ENCODE data around the gene SLCO4A1.

The SLCO4A1 gene, protein sequence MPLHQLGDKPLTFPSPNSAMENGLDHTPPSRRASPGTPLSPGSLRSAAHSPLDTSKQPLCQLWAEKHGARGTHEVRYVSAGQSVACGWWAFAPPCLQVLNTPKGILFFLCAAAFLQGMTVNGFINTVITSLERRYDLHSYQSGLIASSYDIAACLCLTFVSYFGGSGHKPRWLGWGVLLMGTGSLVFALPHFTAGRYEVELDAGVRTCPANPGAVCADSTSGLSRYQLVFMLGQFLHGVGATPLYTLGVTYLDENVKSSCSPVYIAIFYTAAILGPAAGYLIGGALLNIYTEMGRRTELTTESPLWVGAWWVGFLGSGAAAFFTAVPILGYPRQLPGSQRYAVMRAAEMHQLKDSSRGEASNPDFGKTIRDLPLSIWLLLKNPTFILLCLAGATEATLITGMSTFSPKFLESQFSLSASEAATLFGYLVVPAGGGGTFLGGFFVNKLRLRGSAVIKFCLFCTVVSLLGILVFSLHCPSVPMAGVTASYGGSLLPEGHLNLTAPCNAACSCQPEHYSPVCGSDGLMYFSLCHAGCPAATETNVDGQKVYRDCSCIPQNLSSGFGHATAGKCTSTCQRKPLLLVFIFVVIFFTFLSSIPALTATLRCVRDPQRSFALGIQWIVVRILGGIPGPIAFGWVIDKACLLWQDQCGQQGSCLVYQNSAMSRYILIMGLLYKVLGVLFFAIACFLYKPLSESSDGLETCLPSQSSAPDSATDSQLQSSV

DNA sequence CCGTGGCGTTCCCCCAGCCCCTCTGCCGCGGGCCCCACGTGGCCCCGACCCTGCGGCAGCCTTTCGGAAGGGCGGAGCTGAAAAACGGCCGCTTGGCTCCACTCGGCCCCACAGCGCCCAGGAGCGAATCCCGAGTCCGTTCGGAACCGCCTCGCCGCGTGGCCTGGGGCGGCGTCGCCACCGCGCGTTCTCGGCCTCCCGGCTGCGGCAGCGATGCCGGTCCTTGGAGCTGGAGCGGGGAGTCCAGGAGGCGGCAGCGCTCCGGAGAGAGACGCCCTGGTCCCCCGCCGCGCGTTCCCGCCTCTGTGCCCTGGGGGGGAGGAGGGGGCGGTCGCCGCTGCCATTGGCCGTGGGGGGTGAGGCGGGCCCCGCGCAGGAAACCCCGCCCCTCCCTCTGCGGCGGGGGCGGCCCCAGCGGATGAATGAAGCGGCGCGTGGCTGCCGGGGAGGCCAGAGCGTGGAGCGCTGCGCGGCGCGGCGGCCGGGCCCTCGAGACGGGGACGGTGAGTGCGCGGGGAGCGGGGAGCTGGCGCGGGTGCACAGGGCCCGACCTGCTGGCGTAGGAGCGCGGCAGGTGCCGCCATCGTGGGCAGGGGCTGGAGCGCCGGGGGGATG lies at the start of gene SLCO4A1:
SLCO4A1 (plus strand) TSS at position 453 of the 615 bp plus-strand sequence. CDS start 13,952 bp downstream, outside the sequence.
- in situ Hi-C loops (cut with MboI; ENCODE audit: low sequenced_read_pairs), result no loop called here

DNA sequence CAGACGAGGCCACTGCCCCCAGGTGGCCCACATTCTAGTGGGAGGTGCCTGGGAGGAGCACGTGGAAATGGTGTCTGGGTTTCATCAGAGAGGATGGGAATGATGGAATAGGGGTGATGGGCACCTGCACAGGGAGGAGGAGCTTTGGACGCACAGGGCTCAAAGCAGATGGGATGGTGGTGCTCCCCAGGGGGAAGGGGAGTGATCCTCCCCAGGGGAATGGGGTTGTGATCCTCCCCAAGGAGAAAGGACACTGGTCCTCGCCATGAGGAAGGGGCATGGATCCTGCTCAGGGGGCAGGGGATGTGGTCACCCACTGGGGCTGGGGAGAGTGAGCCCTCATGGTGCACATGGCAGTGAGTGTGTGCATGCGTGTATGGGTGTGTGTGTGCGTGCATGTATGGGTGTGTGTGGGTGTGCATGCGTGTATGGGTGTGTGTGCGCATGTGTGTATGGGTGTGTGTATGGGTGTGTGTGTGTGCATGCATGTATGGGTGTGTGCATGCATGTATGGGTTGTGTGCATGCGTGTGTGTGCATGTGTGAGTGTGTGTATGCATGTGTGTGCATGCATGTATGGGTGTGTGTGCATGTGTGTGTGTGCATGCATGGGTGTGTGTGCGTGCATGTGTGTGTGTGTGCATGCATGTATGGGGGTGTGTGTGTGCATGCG lies 49.7 kb upstream of the SLCO4A1 start:
- in situ Hi-C loops (cut with MboI; ENCODE audit: low sequenced_read_pairs), result no loop called here

DNA sequence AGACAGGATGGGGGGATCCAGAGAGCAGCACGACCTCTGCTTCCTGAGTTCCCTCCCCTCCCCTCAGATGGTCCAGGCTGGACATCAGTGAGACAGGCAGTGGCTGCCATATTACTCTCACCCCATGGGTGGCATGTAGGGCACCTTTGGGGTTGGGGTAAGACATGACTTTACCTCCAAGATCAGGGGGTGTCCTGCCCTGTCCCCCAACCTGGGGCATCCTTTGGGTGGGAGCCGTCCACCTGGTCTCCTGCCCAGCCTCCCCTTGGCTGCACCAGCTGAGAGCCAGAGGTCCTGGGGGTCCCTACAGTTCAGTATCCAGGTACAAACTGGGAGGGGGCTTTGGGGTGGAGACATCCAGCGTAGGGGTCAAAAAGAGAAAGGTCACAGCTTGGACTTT lies 48.7 kb upstream of the SLCO4A1 start:
- in situ Hi-C loops (cut with MboI; ENCODE audit: low sequenced_read_pairs), result no loop called here

DNA sequence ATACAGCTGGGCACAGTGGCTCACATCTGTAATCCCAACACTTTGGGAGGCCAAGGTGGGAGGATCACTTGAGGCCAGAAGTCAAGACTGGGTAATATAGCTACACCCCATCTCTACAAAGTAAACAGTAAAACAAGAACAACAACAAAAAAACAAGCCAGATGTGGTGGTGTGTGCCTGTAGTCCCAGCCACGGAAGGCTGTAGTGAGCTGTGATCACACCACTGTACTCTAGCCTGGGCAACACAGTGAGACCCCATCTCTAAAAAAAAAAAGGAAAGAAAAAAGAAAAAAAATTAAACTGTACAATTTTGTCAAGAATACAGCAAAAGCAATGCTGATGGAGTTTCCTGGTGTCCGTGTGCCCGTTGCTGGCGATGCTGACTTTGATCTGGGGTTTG lies 47.2 kb upstream of the SLCO4A1 start:
- in situ Hi-C loops (cut with MboI; ENCODE audit: low sequenced_read_pairs), result no loop called here

DNA sequence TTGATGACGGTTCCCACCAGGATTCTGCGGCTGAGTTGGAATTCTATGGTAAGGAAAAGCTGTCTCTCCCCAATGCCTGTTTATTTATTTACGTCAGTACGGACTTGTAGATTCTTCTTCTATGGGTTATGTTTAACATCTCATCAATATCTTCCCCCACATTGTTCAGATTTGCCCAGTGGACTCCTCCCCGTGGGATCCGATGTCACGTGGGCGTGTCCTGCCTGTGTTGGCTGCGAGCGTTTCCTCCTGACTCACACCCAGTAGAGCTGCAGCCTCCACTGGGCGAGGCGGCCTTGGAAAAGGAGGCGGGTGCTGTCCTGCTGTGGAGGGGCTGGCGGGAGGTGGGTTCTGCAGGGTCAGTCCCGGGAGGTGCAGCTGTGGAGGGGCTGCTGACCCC lies 46.8 kb upstream of the SLCO4A1 start:
- in situ Hi-C loops (cut with MboI; ENCODE audit: low sequenced_read_pairs), result no loop called here

DNA sequence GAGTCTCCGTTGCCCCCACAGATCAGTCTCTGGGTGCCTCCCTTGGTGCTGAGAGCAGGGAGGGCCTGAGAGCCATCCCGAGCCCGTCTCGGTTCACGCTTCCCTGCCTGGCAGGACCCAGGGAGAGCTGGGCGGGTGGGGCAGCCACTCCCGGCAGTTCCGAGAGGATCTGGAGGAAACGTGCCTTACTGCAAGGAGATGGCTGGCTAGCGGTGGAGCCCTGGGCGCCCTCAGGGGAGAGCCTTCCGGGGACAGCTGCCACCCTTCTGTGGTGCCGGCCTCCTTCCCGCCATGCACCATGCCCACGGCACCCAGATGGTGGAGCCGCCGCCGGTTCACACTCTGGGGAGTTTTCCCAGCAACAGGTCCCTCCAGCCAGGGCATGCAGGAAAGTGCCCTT lies 45.8 kb upstream of the SLCO4A1 start:
- in situ Hi-C loops (cut with MboI; ENCODE audit: low sequenced_read_pairs), result no loop called here

DNA sequence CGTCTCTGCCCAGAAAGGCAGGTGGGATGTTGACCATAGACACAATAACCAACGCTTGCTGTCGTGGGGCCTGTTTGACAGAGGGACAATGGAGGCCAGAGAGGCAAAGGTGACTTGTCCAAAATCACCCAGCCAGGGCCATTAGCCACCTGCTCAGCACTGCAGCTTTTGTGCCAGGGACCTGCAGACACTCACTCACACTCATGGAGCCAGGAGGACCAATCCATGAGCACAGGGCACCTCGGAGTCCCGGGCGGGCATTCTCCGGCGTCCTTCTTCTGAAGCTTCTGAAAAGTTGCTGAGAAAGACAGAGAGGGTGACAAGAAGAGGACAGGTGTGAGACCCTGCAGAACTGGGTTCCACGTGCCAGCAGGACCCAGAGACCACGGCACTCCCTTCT lies 45.4 kb upstream of the SLCO4A1 start:
- in situ Hi-C loops (cut with MboI; ENCODE audit: low sequenced_read_pairs), result no loop called here

DNA sequence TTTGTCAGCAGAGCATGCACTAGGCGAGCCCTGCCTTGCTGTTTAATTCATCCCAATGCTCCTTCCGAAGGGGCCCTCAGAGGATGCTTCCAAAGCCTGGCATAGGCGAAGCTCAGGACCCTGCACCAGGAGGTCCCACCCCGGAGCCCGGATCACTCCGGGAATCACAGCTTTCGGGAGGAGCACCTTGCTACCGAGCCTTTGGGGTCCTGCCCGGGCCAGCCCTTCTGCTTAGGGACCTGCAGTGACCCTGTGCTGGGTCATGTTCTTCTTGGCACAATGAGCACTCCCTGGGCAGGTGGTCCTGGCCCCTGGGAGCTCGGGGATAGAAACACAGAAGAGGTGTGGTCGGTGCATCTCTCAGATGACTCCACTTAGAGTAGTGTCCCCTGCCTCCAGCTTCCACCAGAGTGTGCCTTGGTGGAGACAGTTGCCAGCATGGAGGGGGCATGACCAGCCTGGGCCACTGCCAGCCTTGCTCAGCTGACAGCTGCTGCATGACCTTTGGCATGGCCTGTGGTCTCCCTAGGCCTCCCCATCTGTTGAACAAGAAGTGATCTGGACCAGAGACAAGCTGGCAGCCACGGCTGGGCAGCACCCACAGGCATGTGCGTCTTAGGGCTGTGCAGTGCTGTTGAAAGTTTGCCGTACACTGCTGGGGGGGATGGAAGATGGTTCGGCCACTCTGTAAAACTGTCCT lies 44.7 kb upstream of the SLCO4A1 start:
- in situ Hi-C loops (cut with MboI; ENCODE audit: low sequenced_read_pairs), result no loop called here

DNA sequence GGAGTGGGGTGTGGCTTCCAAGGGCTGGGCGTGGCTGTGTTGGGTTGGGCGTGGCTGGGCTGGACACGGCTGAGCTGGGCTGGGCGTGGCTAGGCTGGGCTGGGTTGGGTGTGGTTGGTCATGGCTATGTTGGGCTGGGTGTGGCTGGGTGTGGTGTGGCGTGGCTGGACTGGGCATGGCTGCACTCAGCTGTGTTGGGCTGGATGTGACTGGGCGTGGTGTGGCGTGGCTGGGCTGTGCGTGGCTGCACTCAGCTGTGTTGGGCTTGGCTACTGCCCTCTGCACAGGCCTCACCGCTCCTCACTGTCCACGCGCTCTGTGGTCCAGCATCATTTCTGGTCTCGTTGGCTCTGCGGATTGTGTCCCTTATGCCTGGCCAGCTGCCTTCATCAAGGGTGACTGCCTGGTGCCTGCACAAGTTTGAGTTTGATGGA lies 43.5 kb upstream of the SLCO4A1 start:
- in situ Hi-C loops (cut with MboI; ENCODE audit: low sequenced_read_pairs), result no loop called here

DNA sequence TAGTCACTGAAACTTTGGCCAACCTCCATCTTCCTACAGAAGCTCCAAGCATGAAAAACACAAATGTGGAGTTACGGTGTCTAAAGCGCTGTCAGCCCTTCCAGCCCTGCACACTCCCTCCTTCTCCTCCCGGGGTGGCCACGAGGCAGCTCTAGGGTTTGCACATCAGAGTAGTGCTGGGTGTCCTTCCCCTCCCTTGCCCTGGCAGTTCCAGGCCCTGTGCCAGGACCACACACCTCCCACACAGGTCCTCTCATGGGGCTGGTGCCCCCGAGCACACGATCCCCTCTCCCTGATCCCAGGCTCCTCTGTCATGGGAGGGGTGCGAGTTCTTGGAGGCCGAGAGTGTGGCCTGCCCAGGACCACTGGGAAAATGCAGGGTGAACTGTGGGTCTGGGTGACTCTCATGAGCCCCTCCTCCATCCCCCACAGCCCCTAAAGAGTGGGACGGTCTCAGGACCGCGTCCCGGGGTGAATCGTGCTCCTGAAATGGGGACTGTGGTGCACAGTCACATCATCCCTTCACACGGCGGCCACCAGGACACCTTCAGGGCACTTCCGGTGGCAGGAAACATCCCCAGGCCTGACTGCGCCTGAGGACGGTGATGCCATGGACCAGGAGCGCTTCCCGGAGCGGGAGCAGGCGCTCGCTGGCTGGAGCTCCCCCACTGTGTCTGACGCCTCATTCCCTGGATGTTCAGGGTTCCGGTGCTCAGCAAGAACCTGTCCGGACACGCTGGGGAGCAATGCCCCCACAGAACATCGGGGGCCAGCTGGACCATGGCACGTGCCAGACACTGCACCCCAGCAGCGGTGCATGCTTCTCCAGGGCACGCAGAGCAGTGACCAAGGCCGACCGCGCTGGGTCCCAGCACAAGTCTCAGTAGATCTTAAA lies 42.8 kb upstream of the SLCO4A1 start:
- in situ Hi-C loops (cut with MboI; ENCODE audit: low sequenced_read_pairs), result no loop called here

DNA sequence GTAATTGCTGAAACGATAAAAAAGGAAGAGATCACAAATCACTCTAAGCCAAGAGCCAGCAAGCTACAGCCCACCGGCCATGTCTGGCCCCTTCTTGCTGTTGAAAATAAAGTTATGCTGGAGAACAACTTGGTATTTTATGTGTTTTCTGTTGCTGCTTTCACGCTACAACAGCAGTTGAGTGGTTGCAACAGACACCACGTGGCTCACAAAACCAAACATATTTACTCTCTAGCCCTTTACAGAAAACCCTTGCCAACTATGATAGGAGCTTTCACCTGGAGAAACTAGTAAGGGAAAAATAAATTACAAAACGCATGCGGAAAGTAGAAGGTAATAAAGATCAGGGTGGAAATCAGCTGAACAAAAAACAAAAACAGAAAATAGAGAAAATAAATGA lies 41.1 kb upstream of the SLCO4A1 start:
- in situ Hi-C loops (cut with MboI; ENCODE audit: low sequenced_read_pairs), result no loop called here

DNA sequence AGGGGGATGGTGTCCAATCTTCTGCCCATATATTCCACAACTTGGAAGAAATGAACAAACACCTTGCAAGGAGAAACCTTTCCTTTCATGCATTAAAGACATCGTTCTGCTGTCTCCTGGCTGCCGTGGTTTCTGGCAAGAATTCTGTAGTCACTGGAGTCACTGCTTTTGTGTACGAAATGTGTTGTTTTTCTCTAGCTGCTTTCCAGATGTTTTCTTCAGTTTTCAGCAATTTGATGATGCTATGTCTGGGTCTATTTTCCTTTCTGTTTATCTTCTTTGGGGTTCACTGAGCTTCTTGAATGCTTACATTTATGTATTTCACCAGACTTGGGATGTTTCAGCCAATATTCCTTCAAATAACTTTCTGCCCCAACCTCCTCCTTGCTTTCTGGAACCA lies 40.6 kb upstream of the SLCO4A1 start:
- in situ Hi-C loops (cut with MboI; ENCODE audit: low sequenced_read_pairs), result no loop called here

DNA sequence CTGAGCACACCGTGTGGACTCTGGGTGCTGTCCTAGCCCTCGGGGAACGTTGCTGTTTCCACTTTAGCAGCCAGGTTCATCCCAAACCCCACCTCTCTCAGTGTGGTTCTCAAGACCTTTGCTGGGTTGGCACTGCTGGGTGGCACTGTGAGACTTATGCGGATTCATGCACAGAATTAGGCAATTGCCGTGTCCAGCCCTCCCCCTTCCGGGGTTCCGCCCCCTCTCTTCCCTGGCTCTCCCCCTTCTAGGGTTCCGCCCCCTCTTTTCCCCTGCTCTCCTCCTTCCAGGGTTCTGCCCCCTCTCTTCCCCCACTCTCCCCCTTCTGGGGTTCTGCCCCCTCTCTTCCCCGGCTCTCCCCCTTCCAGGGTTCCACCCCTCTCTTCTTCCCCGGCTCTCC lies 39.8 kb upstream of the SLCO4A1 start:
- in situ Hi-C loops (cut with MboI; ENCODE audit: low sequenced_read_pairs), result no loop called here

DNA sequence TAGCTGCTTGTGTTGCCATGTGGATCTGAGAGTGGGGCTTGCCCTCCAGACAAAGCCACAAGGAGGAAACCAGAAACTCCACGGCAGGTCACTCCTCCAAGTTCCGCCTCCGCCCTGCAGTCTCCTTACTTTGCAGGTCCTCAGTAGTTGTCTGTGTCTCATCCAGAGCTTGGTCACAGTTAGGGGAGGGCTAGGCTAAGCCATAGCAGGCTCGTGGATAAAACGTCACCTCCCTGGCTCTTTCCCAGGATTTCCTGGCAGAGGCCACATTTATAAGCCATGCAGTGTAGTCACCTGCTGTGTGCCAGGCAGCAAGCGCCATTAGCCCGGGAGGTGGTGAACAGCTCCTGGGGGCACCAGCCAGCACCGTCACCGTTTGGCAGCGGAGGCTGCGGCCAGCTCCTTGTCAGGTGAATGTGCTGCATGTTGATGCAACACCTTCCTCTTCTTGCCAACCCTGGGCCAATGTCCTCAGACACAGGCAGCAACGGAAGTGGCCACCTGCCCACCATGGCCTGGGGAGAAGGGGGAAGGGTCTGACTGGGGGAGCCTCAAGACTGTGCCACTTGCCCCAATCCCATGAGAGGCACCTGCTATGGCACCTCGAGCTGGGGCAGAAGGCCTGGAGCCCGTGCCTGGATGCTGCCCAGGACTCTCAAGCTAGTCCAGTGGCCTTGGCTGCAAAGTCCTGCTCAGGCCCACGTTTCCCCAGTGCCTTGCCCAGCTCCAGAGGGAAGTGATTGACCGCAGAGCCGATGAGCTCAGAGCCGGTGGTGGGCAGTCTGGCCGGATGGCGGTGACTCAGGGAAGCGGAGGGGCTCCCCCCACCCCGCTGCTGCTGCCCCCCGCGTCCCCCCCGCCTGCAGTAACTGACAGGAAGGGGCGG lies 39.0 kb upstream of the SLCO4A1 start:
- in situ Hi-C loops (cut with MboI; ENCODE audit: low sequenced_read_pairs), result no loop called here

DNA sequence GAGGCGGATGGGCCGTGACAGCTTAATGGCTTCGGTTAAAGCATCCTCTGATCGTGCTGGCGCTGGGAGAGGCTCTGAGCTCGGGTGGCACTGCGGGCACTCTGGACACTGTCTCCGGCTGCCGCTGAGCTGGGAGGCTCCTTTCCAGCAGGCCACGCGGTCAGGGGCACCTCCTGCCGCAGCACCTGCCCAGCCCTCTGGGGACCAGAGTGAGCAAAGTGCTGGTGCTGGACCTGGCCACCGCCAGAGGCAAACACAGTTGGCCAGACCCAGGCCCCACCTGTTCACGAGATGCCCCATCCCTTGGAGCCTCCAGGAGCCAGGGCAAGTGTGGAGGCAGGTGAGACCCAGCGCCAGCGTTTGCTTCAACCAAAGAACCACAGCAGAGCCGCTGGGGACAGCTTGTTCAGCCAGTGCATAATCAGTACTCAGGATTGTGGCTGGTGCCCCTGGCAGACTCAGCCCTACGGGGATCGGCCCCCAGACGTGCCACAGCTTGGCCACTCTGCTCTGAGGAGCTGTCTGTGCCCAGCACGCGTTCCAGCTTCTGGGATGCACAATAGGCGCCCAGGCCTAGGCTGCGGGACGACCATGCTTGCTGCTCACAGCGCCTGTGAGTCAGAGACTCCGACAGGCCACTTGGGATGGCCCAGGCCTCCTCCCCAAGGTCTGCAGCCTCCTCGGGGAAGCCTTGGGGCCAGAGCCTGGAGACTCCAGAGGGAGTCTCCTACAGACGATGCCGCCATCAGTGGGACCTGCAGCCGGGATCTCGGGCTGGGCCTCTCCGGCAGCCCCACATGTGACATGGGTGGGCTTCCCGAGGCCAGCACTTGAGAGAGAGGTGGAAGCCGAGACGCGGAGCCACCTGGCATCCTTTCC lies 38.2 kb upstream of the SLCO4A1 start:
- in situ Hi-C loops (cut with MboI; ENCODE audit: low sequenced_read_pairs), result no loop called here

DNA sequence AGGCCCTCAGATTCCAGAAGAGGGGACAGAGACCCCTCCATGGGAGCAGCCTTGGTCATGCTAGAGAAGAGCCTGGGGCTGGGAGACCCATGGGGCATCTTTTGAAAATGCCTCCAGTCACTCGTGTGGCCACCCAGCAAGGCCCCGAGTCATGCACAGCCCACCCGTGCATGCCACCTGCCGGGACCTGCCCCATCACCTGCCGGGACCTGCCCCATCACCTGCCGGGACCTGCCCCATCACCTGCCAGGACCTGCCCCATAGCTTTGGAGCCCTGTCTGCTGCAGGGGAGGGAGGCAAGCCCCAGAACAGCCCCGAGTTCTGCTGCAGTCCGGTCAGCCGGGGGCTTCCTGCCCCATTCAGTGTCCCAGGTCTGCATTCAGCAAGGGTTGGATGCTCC lies 37.5 kb upstream of the SLCO4A1 start:
- in situ Hi-C loops (cut with MboI; ENCODE audit: low sequenced_read_pairs), result no loop called here

DNA sequence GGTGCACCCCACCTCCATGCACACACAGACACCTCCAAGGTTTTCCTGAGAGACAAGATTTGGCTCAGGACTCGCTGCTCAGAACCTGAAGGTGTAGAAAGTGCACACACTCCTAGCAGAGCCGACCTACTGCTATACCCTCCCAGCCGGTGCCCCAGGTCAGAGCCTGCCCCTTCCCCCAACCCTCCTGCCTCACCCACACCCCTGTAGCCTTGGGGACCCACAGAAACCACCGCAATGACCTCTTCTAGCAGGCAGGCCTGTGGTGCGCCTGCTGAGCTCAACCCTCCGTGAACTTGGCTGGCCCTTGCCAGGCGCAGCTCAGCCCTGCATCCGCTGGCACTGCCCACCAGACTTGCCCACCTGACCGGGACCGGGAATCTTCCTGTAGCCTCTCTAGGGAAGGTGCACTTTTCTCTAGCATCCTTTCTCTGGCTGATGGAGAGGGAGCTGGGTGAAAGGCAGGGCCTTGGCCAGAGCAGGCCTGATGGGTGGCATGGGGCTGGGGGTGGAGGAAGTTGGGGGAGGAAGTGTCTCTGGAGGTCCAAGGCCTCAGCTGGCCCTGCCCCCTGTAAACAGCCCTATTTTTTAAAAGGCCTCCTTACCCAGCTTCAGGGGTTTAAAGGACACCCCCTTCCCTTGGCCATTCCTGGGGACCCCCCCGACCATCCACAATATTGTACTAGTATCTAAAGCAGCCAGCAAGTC lies 36.9 kb upstream of the SLCO4A1 start:
- in situ Hi-C loops (cut with MboI; ENCODE audit: low sequenced_read_pairs), result no loop called here

Measured in hTERT RPE-1 (cell line).